Measurements from ENCODE around the gene PLA2G4B. TPM values are rescaled to one million over a fixed set of nuclear protein-coding genes. Genes with fewer than 3 reads are reported as not detected.

The PLA2G4B gene
- total and polyA plus RNA-seq, 2 of the 8 experiments (the other 6 are each of a cell fraction or from before 2014, with no cell fraction given): 4.2 to 9.2 TPM

DNA sequence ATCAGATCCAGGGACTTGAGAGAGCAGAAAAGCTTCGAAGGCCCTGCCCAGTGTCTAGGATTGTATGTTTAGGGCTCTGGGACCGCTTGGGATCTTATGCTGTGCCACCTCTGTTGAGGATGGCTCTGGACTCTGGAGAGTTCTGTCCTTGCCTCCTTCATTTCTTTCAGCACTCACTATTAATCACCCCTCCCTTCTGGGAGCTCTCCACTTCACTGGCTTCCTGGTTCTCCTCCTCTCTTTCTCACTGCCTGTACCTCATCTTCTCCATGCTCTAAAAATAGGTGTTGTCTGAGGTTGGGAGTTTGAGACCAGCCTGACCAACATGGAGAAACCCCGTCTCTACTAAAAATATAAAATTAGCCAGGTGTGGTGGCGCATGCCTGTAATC, 47.1 kb upstream of the PLA2G4B start (continued):
- TF ChIP-seq, protein P1, sequence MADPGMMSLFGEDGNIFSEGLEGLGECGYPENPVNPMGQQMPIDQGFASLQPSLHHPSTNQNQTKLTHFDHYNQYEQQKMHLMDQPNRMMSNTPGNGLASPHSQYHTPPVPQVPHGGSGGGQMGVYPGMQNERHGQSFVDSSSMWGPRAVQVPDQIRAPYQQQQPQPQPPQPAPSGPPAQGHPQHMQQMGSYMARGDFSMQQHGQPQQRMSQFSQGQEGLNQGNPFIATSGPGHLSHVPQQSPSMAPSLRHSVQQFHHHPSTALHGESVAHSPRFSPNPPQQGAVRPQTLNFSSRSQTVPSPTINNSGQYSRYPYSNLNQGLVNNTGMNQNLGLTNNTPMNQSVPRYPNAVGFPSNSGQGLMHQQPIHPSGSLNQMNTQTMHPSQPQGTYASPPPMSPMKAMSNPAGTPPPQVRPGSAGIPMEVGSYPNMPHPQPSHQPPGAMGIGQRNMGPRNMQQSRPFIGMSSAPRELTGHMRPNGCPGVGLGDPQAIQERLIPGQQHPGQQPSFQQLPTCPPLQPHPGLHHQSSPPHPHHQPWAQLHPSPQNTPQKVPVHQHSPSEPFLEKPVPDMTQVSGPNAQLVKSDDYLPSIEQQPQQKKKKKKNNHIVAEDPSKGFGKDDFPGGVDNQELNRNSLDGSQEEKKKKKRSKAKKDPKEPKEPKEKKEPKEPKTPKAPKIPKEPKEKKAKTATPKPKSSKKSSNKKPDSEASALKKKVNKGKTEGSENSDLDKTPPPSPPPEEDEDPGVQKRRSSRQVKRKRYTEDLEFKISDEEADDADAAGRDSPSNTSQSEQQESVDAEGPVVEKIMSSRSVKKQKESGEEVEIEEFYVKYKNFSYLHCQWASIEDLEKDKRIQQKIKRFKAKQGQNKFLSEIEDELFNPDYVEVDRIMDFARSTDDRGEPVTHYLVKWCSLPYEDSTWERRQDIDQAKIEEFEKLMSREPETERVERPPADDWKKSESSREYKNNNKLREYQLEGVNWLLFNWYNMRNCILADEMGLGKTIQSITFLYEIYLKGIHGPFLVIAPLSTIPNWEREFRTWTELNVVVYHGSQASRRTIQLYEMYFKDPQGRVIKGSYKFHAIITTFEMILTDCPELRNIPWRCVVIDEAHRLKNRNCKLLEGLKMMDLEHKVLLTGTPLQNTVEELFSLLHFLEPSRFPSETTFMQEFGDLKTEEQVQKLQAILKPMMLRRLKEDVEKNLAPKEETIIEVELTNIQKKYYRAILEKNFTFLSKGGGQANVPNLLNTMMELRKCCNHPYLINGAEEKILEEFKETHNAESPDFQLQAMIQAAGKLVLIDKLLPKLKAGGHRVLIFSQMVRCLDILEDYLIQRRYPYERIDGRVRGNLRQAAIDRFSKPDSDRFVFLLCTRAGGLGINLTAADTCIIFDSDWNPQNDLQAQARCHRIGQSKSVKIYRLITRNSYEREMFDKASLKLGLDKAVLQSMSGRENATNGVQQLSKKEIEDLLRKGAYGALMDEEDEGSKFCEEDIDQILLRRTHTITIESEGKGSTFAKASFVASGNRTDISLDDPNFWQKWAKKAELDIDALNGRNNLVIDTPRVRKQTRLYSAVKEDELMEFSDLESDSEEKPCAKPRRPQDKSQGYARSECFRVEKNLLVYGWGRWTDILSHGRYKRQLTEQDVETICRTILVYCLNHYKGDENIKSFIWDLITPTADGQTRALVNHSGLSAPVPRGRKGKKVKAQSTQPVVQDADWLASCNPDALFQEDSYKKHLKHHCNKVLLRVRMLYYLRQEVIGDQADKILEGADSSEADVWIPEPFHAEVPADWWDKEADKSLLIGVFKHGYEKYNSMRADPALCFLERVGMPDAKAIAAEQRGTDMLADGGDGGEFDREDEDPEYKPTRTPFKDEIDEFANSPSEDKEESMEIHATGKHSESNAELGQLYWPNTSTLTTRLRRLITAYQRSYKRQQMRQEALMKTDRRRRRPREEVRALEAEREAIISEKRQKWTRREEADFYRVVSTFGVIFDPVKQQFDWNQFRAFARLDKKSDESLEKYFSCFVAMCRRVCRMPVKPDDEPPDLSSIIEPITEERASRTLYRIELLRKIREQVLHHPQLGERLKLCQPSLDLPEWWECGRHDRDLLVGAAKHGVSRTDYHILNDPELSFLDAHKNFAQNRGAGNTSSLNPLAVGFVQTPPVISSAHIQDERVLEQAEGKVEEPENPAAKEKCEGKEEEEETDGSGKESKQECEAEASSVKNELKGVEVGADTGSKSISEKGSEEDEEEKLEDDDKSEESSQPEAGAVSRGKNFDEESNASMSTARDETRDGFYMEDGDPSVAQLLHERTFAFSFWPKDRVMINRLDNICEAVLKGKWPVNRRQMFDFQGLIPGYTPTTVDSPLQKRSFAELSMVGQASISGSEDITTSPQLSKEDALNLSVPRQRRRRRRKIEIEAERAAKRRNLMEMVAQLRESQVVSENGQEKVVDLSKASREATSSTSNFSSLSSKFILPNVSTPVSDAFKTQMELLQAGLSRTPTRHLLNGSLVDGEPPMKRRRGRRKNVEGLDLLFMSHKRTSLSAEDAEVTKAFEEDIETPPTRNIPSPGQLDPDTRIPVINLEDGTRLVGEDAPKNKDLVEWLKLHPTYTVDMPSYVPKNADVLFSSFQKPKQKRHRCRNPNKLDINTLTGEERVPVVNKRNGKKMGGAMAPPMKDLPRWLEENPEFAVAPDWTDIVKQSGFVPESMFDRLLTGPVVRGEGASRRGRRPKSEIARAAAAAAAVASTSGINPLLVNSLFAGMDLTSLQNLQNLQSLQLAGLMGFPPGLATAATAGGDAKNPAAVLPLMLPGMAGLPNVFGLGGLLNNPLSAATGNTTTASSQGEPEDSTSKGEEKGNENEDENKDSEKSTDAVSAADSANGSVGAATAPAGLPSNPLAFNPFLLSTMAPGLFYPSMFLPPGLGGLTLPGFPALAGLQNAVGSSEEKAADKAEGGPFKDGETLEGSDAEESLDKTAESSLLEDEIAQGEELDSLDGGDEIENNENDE (IDR thresholded peaks at IDR 0.05; ENCODE audit: insufficient replicate concordance, low read length): no peak
- TF ChIP-seq, protein P2, sequence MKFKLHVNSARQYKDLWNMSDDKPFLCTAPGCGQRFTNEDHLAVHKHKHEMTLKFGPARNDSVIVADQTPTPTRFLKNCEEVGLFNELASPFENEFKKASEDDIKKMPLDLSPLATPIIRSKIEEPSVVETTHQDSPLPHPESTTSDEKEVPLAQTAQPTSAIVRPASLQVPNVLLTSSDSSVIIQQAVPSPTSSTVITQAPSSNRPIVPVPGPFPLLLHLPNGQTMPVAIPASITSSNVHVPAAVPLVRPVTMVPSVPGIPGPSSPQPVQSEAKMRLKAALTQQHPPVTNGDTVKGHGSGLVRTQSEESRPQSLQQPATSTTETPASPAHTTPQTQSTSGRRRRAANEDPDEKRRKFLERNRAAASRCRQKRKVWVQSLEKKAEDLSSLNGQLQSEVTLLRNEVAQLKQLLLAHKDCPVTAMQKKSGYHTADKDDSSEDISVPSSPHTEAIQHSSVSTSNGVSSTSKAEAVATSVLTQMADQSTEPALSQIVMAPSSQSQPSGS (IDR thresholded peaks at IDR 0.05; ENCODE audit: low read length): no peak
- TF ChIP-seq, protein P3, sequence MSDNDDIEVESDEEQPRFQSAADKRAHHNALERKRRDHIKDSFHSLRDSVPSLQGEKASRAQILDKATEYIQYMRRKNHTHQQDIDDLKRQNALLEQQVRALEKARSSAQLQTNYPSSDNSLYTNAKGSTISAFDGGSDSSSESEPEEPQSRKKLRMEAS (IDR thresholded peaks at IDR 0.05): no peak
- TF ChIP-seq BCL11A (IDR thresholded peaks at IDR 0.05; ENCODE audit: low read depth in 2 of 2, low read length in 2 of 2) (no peak), YY1 (IDR thresholded peaks at IDR 0.05; ENCODE audit: low read depth, low read length) (no peak), SIN3A (conservative IDR thresholded peaks at IDR 0.05 in 1 of 2, IDR thresholded peaks at IDR 0.05 in 1 of 2; ENCODE audit: low read depth in 1 of 2, low read length in 2 of 2) (no peak), SRF (IDR thresholded peaks at IDR 0.05; ENCODE audit: low read depth, low read length) (no peak), EGR1 (IDR thresholded peaks at IDR 0.05; ENCODE audit: borderline replicate concordance, low read depth, low read length) (no peak), ASH2L (IDR thresholded peaks at IDR 0.05; ENCODE audit: low read length) (no peak), KDM1A (IDR thresholded peaks at IDR 0.05; ENCODE audit: borderline replicate concordance, low read length) (no peak)
